Mucosa of gallbladder (tissue), 1 donor: Measurements from ENCODE around the gene TSPAN33. TPM values are rescaled to one million over a fixed set of nuclear protein-coding genes. Genes with fewer than 3 reads are reported as not detected.

Experiments
- DNase-seq: peaks from one replicate; pipeline ENCODE4 v3.0.0-alpha.2; 2020; ENCODE audit warnings: low spot score
- total RNA-seq: library from RNA; stranded (reverse); gene quantifications from one replicate; pipeline ENCODE4 v1.2.1, GENCODE V29; 2021
- donor health status: DM: no; HTN: no; CAD: no.

TSPAN33 gene
- total RNA-seq, 1 donor from 2014 or later = 16.2 TPM

GRCh38 chr7:129136887-129137642, 7.4 kb upstream of the TSPAN33 start:
- no peak for DNase-seq

GRCh38 chr7:129143724-129144094, 798 bp upstream of the TSPAN33 start:
- no peak for DNase-seq

GRCh38 chr7:129144834-129145668, 544 bp downstream of the TSPAN33 start:
- no peak for DNase-seq

GRCh38 chr7:129146237-129146979, 1.9 kb downstream of the TSPAN33 start:
- DNase-seq = no peak

GRCh38 chr7:129147731-129148130, 3.2 kb downstream of the TSPAN33 start:
- no peak for DNase-seq

- no peak for DNase-seq
Measured at GRCh38 chr7:129149511-129149910, 5.0 kb downstream of the TSPAN33 start.

- no peak for DNase-seq
Measured at GRCh38 chr7:129150199-129150996, 5.9 kb downstream of the TSPAN33 start.

- DNase-seq = no peak
Measured at GRCh38 chr7:129157651-129158050, 13.1 kb downstream of the TSPAN33 start.

- no peak for DNase-seq
Measured at GRCh38 chr7:129159539-129159938, 15.0 kb downstream of the TSPAN33 start.

- DNase-seq = no peak
Measured at GRCh38 chr7:129160161-129160905, 15.8 kb downstream of the TSPAN33 start.

- DNase-seq = no peak
Measured at GRCh38 chr7:129161524-129162225, 17.2 kb downstream of the TSPAN33 start.

GRCh38 chr7:129162732-129163131, 18.2 kb downstream of the TSPAN33 start:
- no peak for DNase-seq

GRCh38 chr7:129163875-129164544, 19.5 kb downstream of the TSPAN33 start:
- DNase-seq = no peak

GRCh38 chr7:129166745-129167144, 22.2 kb downstream of the TSPAN33 start:
- no peak for DNase-seq

GRCh38 chr7:129167817-129168216, 23.3 kb downstream of the TSPAN33 start:
- DNase-seq = no peak

GRCh38 chr7:129168231-129169021, 23.9 kb downstream of the TSPAN33 start:
- no peak for DNase-seq

GRCh38 chr7:129169171-129169671, 24.7 kb downstream of the TSPAN33 start:
- peak; percentile 25 for DNase-seq

GRCh38 chr7:129169686-129170440, 25.4 kb downstream of the TSPAN33 start:
- no peak for DNase-seq
